Loucy (cell line): ENCODE data around the gene OR2A14.

ENCODE experiments used
- H2AFZ ChIP-seq: fragments of 200-600 bp; sonication (generic); 2 replicates; pipeline ENCODE4 v1.6.0; 2016; ENCODE audit warnings: antibody characterized with exemption, mild to moderate bottlenecking, low read length, moderate library complexity
- H3F3A ChIP-seq: fragments of 200-600 bp; 2 replicates; pipeline ENCODE4 v1.6.0; 2016; ENCODE audit warnings: antibody characterized with exemption, low read depth, mild to moderate bottlenecking
- H3K27me3 ChIP-seq: fragments of 200-600 bp; sonication (generic); 2 replicates; pipeline ENCODE4 v1.6.1; 2014; ENCODE audit warnings: low read length, mild to moderate bottlenecking; ENCODE audit not compliant: insufficient read depth, poor library complexity, severe bottlenecking
- H3K36me3 ChIP-seq: fragments of 200-600 bp; sonication (generic); 2 replicates; pipeline ENCODE4 v1.6.1; 2016; ENCODE audit warnings: low read length; ENCODE audit not compliant: insufficient read depth
- H3K4me1 ChIP-seq: fragments of 200-600 bp; sonication (generic); 2 replicates; pipeline ENCODE4 v1.5.1; 2014; ENCODE audit warnings: low read length, mild to moderate bottlenecking; ENCODE audit not compliant: insufficient read depth, poor library complexity, severe bottlenecking
- H3K4me2 ChIP-seq: fragments of 200-600 bp; sonication (generic); 2 replicates; pipeline ENCODE4 v1.6.0; 2014; ENCODE audit warnings: antibody characterized with exemption, low read length, low read depth, mild to moderate bottlenecking; ENCODE audit not compliant: poor library complexity, severe bottlenecking
- H3K4me3 ChIP-seq: fragments of 200-600 bp; sonication (generic); 2 replicates; pipeline ENCODE4 v1.5.1; 2014; ENCODE audit warnings: low read length, mild to moderate bottlenecking, mixed read lengths; ENCODE audit not compliant: poor library complexity, severe bottlenecking
- H3K79me2 ChIP-seq: fragments of 200-600 bp; sonication (generic); 2 replicates; pipeline ENCODE4 v1.6.1; 2014; ENCODE audit warnings: low read length; ENCODE audit not compliant: insufficient read depth
- H3K9ac ChIP-seq: fragments of 200-600 bp; sonication (generic); 2 replicates; pipeline ENCODE4 v1.6.0; 2014; ENCODE audit warnings: mild to moderate bottlenecking, low read depth, low read length, moderate library complexity; ENCODE audit not compliant: poor library complexity, severe bottlenecking
- H3K9me2 ChIP-seq: fragments of 200-600 bp; sonication (generic); replicated peaks from 2 replicates; pipeline ENCODE4 v1.6.1; 2016; ENCODE audit warnings: low read depth, low read length, mixed read lengths
- H3K9me3 ChIP-seq: fragments of 200-600 bp; sonication (generic); 2 replicates; pipeline ENCODE4 v1.6.1; 2014; ENCODE audit warnings: mild to moderate bottlenecking, antibody characterized with exemption, low read length, low read depth; ENCODE audit not compliant: insufficient read depth
- H4K20me1 ChIP-seq: fragments of 200-600 bp; sonication (generic); 2 replicates; pipeline ENCODE4 v1.6.0; 2014; ENCODE audit warnings: antibody characterized with exemption, low read length, mild to moderate bottlenecking; ENCODE audit not compliant: insufficient read depth, poor library complexity, severe bottlenecking
- EZH2phosphoT487 ChIP-seq: fragments of 200-600 bp; IDR thresholded peaks from 2 replicates; pipeline ENCODE4 v1.6.1; 2018; ENCODE audit warnings: antibody characterized with exemption, mild to moderate bottlenecking, moderate library complexity, borderline replicate concordance
- TF ChIP-seq, protein P1 (sequence below): fragments of 200-600 bp; sonication (generic); conservative IDR thresholded peaks from 2 replicates; pipeline ENCODE4 v1.5.1; 2014; ENCODE audit warnings: mild to moderate bottlenecking, antibody characterized with exemption, low read length

OR2A14 gene

DNA sequence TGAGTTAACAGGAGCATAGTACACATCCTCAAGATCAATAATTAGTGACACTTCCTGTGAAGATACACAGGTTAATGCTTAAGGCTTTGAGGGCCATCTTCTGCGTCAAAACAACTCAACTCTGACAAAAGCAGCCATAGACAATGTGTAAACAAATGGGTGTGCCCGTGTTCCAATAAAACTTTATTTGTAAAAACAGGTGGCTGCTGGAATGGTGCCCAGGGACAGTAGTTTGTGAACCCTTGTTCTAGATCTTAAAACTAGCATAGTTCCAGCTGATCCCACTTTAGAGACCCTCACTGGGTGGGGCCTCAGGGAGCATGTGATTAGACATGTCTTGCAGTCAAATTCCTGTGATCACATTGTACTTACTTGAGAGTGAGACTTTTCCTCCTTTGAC lies 7.8 kb downstream of the OR2A14 start:
- H4K20me1 ChIP-seq, result no peaks in the 10 kb centered on the region
- no peaks in the 10 kb centered on the region for H3K36me3 ChIP-seq
- no peak overlapping the region for H3K9ac ChIP-seq
- no peaks in the 10 kb centered on the region for H3K4me1 ChIP-seq
- no peaks in the 10 kb centered on the region for H3K9me3 ChIP-seq
- no peak overlapping the region for H2AFZ ChIP-seq
- H3K27me3 ChIP-seq, result no peaks in the 10 kb centered on the region
- no peaks in the 10 kb centered on the region for H3F3A ChIP-seq
- no peaks in the 10 kb centered on the region for H3K79me2 ChIP-seq
- H3K9me2 ChIP-seq, result no peaks in the 10 kb centered on the region
- TF ChIP-seq, protein P1, sequence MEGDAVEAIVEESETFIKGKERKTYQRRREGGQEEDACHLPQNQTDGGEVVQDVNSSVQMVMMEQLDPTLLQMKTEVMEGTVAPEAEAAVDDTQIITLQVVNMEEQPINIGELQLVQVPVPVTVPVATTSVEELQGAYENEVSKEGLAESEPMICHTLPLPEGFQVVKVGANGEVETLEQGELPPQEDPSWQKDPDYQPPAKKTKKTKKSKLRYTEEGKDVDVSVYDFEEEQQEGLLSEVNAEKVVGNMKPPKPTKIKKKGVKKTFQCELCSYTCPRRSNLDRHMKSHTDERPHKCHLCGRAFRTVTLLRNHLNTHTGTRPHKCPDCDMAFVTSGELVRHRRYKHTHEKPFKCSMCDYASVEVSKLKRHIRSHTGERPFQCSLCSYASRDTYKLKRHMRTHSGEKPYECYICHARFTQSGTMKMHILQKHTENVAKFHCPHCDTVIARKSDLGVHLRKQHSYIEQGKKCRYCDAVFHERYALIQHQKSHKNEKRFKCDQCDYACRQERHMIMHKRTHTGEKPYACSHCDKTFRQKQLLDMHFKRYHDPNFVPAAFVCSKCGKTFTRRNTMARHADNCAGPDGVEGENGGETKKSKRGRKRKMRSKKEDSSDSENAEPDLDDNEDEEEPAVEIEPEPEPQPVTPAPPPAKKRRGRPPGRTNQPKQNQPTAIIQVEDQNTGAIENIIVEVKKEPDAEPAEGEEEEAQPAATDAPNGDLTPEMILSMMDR, result no peak
- no peak for TF ChIP-seq EZH2phosphoT487
- H3K4me3 ChIP-seq, result no peak overlapping the region
- no peak overlapping the region for H3K4me2 ChIP-seq

DNA sequence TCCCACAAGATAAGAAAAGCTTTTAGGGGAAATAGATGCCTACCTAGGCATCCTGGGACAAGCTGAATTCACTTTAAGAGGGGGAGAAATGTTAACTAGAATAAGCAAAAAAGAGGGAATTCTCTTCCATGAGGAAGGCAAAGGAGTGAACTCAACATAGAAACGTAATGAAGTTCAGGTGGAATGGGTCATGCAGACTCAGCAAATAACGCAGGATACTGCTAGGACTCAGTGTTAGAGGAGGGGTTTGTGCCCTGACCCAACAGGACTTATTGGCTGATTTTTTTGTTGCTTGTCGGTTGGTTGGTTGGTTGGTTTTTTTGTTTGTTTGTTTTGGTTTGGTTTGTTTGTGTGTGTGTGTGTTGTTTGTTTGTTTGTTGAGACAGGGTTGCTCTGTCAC lies 9.3 kb downstream of the OR2A14 start:
- no peak overlapping the region for H3K4me3 ChIP-seq
- no peaks in the 10 kb centered on the region for H3K79me2 ChIP-seq
- no peaks in the 10 kb centered on the region for H3F3A ChIP-seq
- H3K9ac ChIP-seq, result no peak overlapping the region
- H3K36me3 ChIP-seq, result no peaks in the 10 kb centered on the region
- TF ChIP-seq, protein P1, result no peak
- no peak for TF ChIP-seq EZH2phosphoT487
- H3K9me2 ChIP-seq, result no peaks in the 10 kb centered on the region
- H3K9me3 ChIP-seq, result no peaks in the 10 kb centered on the region
- no peaks in the 10 kb centered on the region for H4K20me1 ChIP-seq
- no peak overlapping the region for H3K4me2 ChIP-seq
- H3K4me1 ChIP-seq, result no peaks in the 10 kb centered on the region
- no peaks in the 10 kb centered on the region for H3K27me3 ChIP-seq
- no peak overlapping the region for H2AFZ ChIP-seq

DNA sequence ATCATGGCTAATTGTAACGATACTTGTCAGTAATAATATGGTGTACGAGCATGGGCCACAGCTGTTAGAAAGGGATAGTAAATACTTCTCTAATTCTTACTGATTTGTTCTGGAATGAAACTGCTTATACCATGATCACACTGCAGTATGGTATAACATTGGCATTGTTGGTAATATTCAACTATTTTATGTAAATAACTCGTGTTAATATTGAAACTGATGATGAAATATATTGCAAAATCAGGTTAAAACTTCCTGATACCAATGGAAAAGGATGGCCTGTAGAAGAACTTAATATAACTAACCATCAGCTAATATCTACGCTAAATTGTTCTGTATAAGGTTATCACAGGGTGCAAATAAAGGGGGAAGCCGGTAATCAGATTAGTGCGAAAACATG lies 10.3 kb downstream of the OR2A14 start:
- no peaks in the 10 kb centered on the region for H3K36me3 ChIP-seq
- H3K27me3 ChIP-seq, result no peaks in the 10 kb centered on the region
- no peak overlapping the region for H3K4me3 ChIP-seq
- no peaks in the 10 kb centered on the region for H3K9me2 ChIP-seq
- no peak overlapping the region for H3K4me2 ChIP-seq
- no peak overlapping the region for H3K9ac ChIP-seq
- TF ChIP-seq, protein P1, result no peak
- no peak for TF ChIP-seq EZH2phosphoT487
- no peaks in the 10 kb centered on the region for H3F3A ChIP-seq
- no peaks in the 10 kb centered on the region for H3K79me2 ChIP-seq
- H3K4me1 ChIP-seq, result no peaks in the 10 kb centered on the region
- no peaks in the 10 kb centered on the region for H3K9me3 ChIP-seq
- H2AFZ ChIP-seq, result no peak overlapping the region
- no peaks in the 10 kb centered on the region for H4K20me1 ChIP-seq
